T-cell (primary cell): ENCODE data around the gene DPY19L1. TPM values are rescaled to one million over a fixed set of nuclear protein-coding genes. Genes with fewer than 3 reads are reported as not detected.
"Not testable (repeated sequence)": the region's sequence is repeated elsewhere in the genome, so short reads cannot be mapped to it uniquely, and the experiment has no call there.

Experiments
- ATAC-seq, 4 experiments: fragments of 200-7000 bp in 3 of 4; fragments of 150-1000 bp in 1 of 4; cut with Tn5 transposase; replicated peaks in 1 of 4; 1 replicate in 3 of 4; 2 replicates in 1 of 4; pipeline ENCODE4 v1.10.0; 2021; ENCODE audit warnings: moderate library complexity in 3 of 4, mild to moderate bottlenecking in 2 of 4, moderate number of reproducible peaks in 1 of 4
- CTCF ChIA-PET, 2 donors: fragments of 300-600 bp; sonication (Branson Sonifier 250); formaldehyde crosslinking; loops; one replicate each; lab custom pipeline; 2022; ENCODE audit warnings: antibody characterized with exemption in 2 of 2; lab: Charles Lee
- POLR2A ChIA-PET, 2 donors: fragments of 300-600 bp; sonication (Branson Sonifier 250); formaldehyde crosslinking; loops; one replicate each; lab custom pipeline; 2022; ENCODE audit warnings: antibody characterized with exemption in 2 of 2; lab: Charles Lee
- DNase-seq, 35 experiments: peaks; one replicate each; pipeline versions ENCODE4 v3.0.0 to v3.0.0-alpha.2; 2013 to 2023
- H3K27ac ChIP-seq: one replicate; pipeline ENCODE4 v1.5.1; 2013; ENCODE audit warnings: low read length
- H3K27me3 ChIP-seq, 2 experiments: replicated peaks in 1 of 2; 1 replicate in 1 of 2; 2 replicates in 1 of 2; pipeline versions ENCODE4 v1.6.1 to v1.7.0; 2013; ENCODE audit warnings: low read length in 1 of 2, mixed read lengths in 1 of 2; ENCODE audit not compliant: control insufficient read depth in 2 of 2, insufficient read depth in 2 of 2; ENCODE audit errors: extremely low read depth in 1 of 2
- H3K36me3 ChIP-seq, 2 donors: 1 replicate in 1 of 2; 2 replicates in 1 of 2; pipeline versions ENCODE4 v1.6.1 to v1.7.0; 2013; ENCODE audit warnings: low read length in 1 of 2; ENCODE audit not compliant: control insufficient read depth in 2 of 2, insufficient read depth in 1 of 2; ENCODE audit errors: extremely low read depth in 1 of 2
- H3K4me1 ChIP-seq, 2 experiments: 1 replicate in 1 of 2; 2 replicates in 1 of 2; pipeline versions ENCODE4 v1.6.1 to v1.7.0; 2013; ENCODE audit warnings: low read length in 2 of 2, mixed read lengths in 1 of 2; ENCODE audit not compliant: insufficient read depth in 2 of 2, control insufficient read depth in 1 of 2; ENCODE audit errors: extremely low read depth in 1 of 2
- H3K4me3 ChIP-seq, 2 donors: 1 replicate in 1 of 2; 2 replicates in 1 of 2; pipeline versions ENCODE4 v1.5.1 to v1.7.0; 2013; ENCODE audit warnings: mild to moderate bottlenecking in 2 of 2, low read length in 1 of 2, moderate library complexity in 1 of 2; ENCODE audit not compliant: control insufficient read depth in 1 of 2; ENCODE audit errors: extremely low read depth in 1 of 2
- H3K9me3 ChIP-seq: 2 replicates; pipeline ENCODE4 v1.7.0; 2013
- H3K27ac Mint-ChIP-seq, 2 donors: one replicate each; pipeline ENCODE4 v1.8.0; 2020 to 2021; ENCODE audit warnings: mild to moderate bottlenecking in 2 of 2, mixed read lengths in 2 of 2
- H3K27me3 Mint-ChIP-seq, 2 donors: one replicate each; pipeline ENCODE4 v1.8.0; 2021 to 2022; ENCODE audit warnings: mixed read lengths in 2 of 2
- H3K36me3 Mint-ChIP-seq: one replicate; pipeline ENCODE4 v1.8.0; 2021; ENCODE audit warnings: mixed read lengths
- H3K4me1 Mint-ChIP-seq, 3 donors: one replicate each; pipeline ENCODE4 v1.8.0; 2020 to 2022; ENCODE audit warnings: mixed read lengths in 3 of 3, mild to moderate bottlenecking in 1 of 3
- H3K4me3 Mint-ChIP-seq, 3 donors: one replicate each; pipeline ENCODE4 v1.8.0; 2020 to 2022; ENCODE audit warnings: mild to moderate bottlenecking in 3 of 3, mixed read lengths in 3 of 3, moderate library complexity in 3 of 3
- H3K9me3 Mint-ChIP-seq, 3 donors: one replicate each; pipeline ENCODE4 v1.8.0; 2020 to 2022; ENCODE audit warnings: mixed read lengths in 3 of 3
- WGBS: methylation state at CpG from one replicate; pipeline ENCODE4 v1.1.5; 2013; ENCODE audit warnings: missing lambda C conversion rate; ENCODE audit not compliant: insufficient coverage; 5-methylcytosine and 5-hydroxymethylcytosine counted together
- total RNA-seq, 35 experiments: library from RNA in 6 of 35; stranded (reverse) in 6 of 35; fragments of 120-200 nt in 1 of 35; gene quantifications; one replicate each; pipeline versions ENCODE4 v1.2.1 to v1.2.4 and lab custom pipeline; 2013 to 2026

DPY19L1 gene
- total RNA-seq, 5 donors from 2014 or later (not counting 1 experiment from before 2014, with no cell fraction given): 6.6 to 10.5 (median 10.3) TPM

DNA sequence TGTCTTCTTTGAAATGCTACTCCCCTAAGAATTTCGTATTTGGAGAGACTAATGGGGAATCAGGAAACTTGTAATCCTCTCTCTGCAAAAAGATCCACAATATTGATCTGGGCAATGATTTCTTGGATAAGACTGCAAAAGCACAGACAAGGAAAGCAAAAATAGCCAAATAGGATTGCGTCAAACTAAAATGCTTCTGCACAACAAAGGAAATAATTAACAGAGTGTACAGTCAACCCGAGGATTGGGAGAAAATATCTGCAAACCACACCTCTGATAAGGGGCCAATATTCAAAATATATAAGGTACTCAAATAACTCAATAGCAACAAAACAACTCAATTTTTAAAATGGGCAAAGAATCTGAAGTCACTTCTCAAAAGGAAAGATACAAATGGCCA lies 52.1 kb downstream of the DPY19L1 start:
- CTCF ChIA-PET: not testable (repeated sequence)

DNA sequence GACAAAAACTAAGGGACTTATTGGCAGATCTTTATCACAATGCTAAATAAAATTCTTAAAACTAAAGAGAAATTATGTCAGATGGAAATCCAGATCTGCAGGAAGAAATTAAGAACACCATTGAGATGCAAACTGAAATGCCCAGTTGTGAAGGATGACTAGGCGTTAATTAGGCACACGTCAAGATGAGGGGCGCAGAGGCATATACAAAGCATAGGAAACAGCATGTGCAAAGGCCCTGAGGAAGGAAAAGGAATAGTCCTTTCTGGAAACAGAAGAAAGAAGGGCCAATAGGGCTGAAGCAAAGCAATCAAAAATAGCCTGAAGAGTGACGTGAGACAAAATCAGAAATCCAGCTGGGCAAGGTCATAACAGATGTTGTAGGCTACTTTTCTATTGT lies 53.1 kb downstream of the DPY19L1 start:
- H3K27me3 ChIP-seq, H3K4me3 ChIP-seq, H3K9me3 Mint-ChIP-seq, H3K9me3 ChIP-seq, H3K4me1 Mint-ChIP-seq, H3K36me3 ChIP-seq, CTCF ChIA-PET, DNase-seq, H3K27ac Mint-ChIP-seq, H3K27ac ChIP-seq, H3K4me3 Mint-ChIP-seq, H3K4me1 ChIP-seq, ATAC-seq, H3K27me3 Mint-ChIP-seq, POLR2A ChIA-PET: not testable (repeated sequence)
- 100% methylated on average over 2 of the region's 4 CpGs for WGBS
- peaks cover 22% of the 10 kb centered on the region for H3K36me3 Mint-ChIP-seq

More for the DNA sequence above, 52.1 kb downstream of the DPY19L1 start:
- H3K4me1 Mint-ChIP-seq, H3K27ac Mint-ChIP-seq, H3K4me1 ChIP-seq, H3K27me3 Mint-ChIP-seq, H3K9me3 ChIP-seq, H3K4me3 Mint-ChIP-seq, H3K27me3 ChIP-seq, H3K9me3 Mint-ChIP-seq, H3K27ac ChIP-seq, H3K4me3 ChIP-seq, POLR2A ChIA-PET, DNase-seq, ATAC-seq, H3K36me3 ChIP-seq: not testable (repeated sequence)
- 100% methylated on average over 1 of the region's 3 CpGs for WGBS
- H3K36me3 Mint-ChIP-seq: peaks cover 22% of the 10 kb centered on the region

DNA sequence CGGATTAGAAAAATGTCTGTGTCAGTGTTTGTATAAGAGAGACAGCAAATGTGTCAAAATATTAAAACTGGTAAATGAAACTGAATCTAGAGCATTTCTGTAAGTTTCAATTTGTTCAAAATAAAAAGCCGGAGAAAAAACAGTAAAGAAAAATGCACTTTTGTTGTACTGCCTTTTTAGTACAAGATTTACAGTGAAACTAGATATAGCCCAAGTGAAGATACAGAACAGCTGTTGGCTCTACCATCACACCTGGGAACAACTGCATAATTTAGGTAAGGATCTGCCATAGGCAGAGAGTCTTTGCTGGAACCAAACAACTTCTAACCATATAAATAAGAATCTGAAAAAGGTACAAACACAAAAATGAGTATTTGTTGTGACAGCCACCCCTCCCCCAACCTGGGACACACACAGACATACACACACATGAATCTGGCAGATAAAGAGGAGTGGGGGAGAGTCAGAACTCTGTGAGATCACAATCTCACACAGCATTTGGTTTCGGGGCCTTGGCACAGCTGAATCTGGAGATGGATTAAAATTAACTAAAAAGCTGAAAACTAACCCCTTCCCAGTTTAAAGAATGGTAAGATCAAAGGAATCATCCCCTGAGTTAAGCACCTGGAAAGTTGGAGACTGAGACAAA lies 54.8 kb downstream of the DPY19L1 start:
- ATAC-seq (no peak), DNase-seq (no peak)
- no peak overlapping the region for H3K27ac Mint-ChIP-seq
- CTCF ChIA-PET: no interaction called here
- H3K4me3 ChIP-seq: no peak overlapping the region
- H3K9me3 ChIP-seq: no peaks in the 10 kb centered on the region
- no peak overlapping the region for H3K4me3 Mint-ChIP-seq
- H3K27me3 Mint-ChIP-seq: no peaks in the 10 kb centered on the region
- no peak overlapping the region for H3K27ac ChIP-seq
- no peaks in the 10 kb centered on the region for H3K27me3 ChIP-seq
- WGBS: 67% methylated on average over 1 of the region's 3 CpGs
- H3K36me3 Mint-ChIP-seq: peaks cover 22% of the 10 kb centered on the region
- peaks cover 0 to 3% (median 0%) of the 10 kb centered on the region in 3 donors for H3K4me1 Mint-ChIP-seq
- H3K36me3 ChIP-seq: no peaks in the 10 kb centered on the region
- H3K4me1 ChIP-seq: no peaks in the 10 kb centered on the region
- H3K9me3 Mint-ChIP-seq: peaks cover 3 to 9% (median 3%) of the 10 kb centered on the region in 3 donors
- POLR2A ChIA-PET: interaction anchor here in 1 of 2 donors (0.5 kb wide), 1 partner anchor 11 kb away, joined by 5 read pairs; no protein-coding TSS in a partner anchor

DNA sequence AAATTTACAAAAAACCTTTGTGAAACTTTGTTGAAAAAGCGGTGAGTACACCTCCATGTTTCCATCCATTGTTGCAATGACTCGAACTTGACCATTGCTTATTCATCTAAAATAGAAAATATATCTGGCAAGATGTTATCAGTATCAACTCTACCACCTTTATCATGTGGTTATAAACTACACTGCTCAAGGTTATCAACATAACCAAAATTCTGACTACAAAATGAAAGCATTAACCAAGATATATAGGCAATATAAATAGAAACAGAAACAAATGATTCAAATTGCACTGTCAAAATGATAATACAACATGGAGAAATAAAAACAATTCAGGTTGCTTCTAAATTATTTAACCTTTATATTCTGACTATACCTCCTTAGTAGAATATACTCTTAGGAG lies 58.2 kb downstream of the DPY19L1 start:
- DNase-seq, H3K27ac ChIP-seq, H3K27ac Mint-ChIP-seq, H3K9me3 Mint-ChIP-seq, ATAC-seq, H3K4me1 Mint-ChIP-seq, H3K27me3 ChIP-seq, POLR2A ChIA-PET, H3K9me3 ChIP-seq, H3K4me3 ChIP-seq, CTCF ChIA-PET, H3K4me1 ChIP-seq, H3K27me3 Mint-ChIP-seq, H3K4me3 Mint-ChIP-seq, H3K36me3 ChIP-seq: not testable (repeated sequence)
- H3K36me3 Mint-ChIP-seq: peaks cover 18% of the 10 kb centered on the region
- no CpG with 5 or more reads among the region's 2 CpGs for WGBS

DNA sequence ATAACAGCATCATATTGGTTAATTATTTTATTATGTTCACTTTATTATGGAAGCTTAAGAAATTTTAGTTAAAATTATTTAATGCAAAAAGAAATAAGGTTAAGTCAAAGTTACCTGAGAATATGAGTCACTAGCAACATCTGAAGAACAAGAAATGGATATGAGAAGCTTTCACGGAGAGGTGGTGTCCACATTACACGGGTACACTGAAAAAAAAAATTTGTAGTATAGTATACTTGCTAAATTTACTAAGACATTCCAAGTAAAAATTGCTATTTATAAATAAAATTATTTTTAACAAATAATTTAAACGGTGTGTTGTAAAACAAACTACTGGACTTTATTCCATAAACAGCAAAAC lies 63.9 kb downstream of the DPY19L1 start:
- no peak for ATAC-seq
- H3K36me3 Mint-ChIP-seq: peaks cover 36% of the 10 kb centered on the region
- H3K4me1 Mint-ChIP-seq: no peaks in the 10 kb centered on the region
- no peaks in the 10 kb centered on the region for H3K4me1 ChIP-seq
- no CpG with 5 or more reads among the region's 3 CpGs for WGBS
- H3K27ac Mint-ChIP-seq: no peak overlapping the region
- ChIA-PET POLR2A (no interaction called here), CTCF (no interaction called here)
- H3K4me3 ChIP-seq: no peak overlapping the region
- H3K4me3 Mint-ChIP-seq: no peak overlapping the region
- H3K9me3 ChIP-seq: no peaks in the 10 kb centered on the region
- no peaks in the 10 kb centered on the region for H3K36me3 ChIP-seq
- no peak for DNase-seq
- no peaks in the 10 kb centered on the region for H3K9me3 Mint-ChIP-seq
- no peak overlapping the region for H3K27ac ChIP-seq
- H3K27me3 Mint-ChIP-seq: no peaks in the 10 kb centered on the region
- H3K27me3 ChIP-seq: no peaks in the 10 kb centered on the region

DNA sequence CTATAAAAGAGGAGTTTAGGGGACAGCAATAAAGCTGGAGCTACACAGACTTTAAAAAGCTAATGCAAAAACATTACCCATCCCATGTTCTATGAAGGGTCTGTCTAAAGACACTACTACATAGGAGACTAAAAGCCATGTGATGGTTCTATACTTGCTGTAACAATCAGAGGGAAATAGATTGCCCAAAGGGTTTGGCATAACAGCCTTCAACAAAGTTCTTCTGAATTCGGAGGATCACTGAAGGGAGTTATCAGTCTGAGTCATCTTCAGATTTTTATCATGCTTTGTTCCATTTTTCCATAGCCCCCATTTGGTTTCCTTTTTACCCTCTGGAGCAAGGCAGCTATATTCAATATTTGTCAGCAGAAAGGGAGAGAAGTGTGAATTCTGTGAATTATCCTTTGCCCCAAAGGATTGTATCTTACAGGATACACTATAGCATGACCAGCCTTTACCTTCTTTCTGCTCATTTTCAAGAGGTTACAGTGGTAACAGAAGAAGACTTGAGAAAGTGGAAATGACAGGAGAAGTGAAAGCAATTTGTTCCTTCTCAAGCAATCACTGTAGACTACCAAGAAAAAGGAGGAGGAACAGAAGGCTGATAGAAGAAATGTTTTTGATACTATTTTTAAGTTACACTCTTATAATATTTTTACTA lies 64.4 kb downstream of the DPY19L1 start:
- H3K4me3 ChIP-seq, CTCF ChIA-PET, H3K4me3 Mint-ChIP-seq, H3K27me3 ChIP-seq, H3K9me3 Mint-ChIP-seq, H3K27ac ChIP-seq, H3K36me3 ChIP-seq, H3K27ac Mint-ChIP-seq, H3K9me3 ChIP-seq, H3K4me1 Mint-ChIP-seq, ATAC-seq, POLR2A ChIA-PET, DNase-seq, H3K4me1 ChIP-seq, H3K27me3 Mint-ChIP-seq: not testable (repeated sequence)
- H3K36me3 Mint-ChIP-seq: peaks cover 36% of the 10 kb centered on the region
- no CpG with 5 or more reads among the region's 1 CpG for WGBS
